PFSK-1 (cell line): ENCODE results near the gene PTGDS.

ENCODE experiments used
- POLR2AphosphoS5 ChIP-seq: IDR thresholded peaks from 2 replicates; pipeline ENCODE4 v1.6.1; 2012; ENCODE audit warnings: low read depth, mild to moderate bottlenecking, control low read depth, low read length, moderate library complexity
- SIN3A ChIP-seq: IDR thresholded peaks from 2 replicates; pipeline ENCODE4 v1.6.1; 2012; ENCODE audit warnings: mild to moderate bottlenecking, low read length, moderate library complexity, borderline replicate concordance; ENCODE audit not compliant: insufficient read depth
- TAF1 ChIP-seq: IDR thresholded peaks from 2 replicates; pipeline ENCODE4 v1.6.1; 2012; ENCODE audit warnings: low read length, control low read depth, borderline replicate concordance; ENCODE audit not compliant: insufficient read depth
- TF ChIP-seq, protein P1 (sequence below), 2 experiments: IDR thresholded peaks; 2 replicates each; pipeline versions ENCODE4 v1.6.1 to v1.8.0; 2011 to 2012; ENCODE audit warnings: low read depth in 2 of 2, low read length in 2 of 2, control low read depth in 1 of 2, inconsistent platforms in 1 of 2, mild to moderate bottlenecking in 1 of 2, moderate library complexity in 1 of 2; ENCODE audit not compliant: insufficient read depth in 1 of 2

GRCh38 chr9:137029058-137029936, 52.0 kb downstream of the PTGDS start:
- no peak for TF ChIP-seq SIN3A
- no peak for TF ChIP-seq POLR2AphosphoS5
- no peak for TF ChIP-seq TAF1
- TF ChIP-seq, protein P1, sequence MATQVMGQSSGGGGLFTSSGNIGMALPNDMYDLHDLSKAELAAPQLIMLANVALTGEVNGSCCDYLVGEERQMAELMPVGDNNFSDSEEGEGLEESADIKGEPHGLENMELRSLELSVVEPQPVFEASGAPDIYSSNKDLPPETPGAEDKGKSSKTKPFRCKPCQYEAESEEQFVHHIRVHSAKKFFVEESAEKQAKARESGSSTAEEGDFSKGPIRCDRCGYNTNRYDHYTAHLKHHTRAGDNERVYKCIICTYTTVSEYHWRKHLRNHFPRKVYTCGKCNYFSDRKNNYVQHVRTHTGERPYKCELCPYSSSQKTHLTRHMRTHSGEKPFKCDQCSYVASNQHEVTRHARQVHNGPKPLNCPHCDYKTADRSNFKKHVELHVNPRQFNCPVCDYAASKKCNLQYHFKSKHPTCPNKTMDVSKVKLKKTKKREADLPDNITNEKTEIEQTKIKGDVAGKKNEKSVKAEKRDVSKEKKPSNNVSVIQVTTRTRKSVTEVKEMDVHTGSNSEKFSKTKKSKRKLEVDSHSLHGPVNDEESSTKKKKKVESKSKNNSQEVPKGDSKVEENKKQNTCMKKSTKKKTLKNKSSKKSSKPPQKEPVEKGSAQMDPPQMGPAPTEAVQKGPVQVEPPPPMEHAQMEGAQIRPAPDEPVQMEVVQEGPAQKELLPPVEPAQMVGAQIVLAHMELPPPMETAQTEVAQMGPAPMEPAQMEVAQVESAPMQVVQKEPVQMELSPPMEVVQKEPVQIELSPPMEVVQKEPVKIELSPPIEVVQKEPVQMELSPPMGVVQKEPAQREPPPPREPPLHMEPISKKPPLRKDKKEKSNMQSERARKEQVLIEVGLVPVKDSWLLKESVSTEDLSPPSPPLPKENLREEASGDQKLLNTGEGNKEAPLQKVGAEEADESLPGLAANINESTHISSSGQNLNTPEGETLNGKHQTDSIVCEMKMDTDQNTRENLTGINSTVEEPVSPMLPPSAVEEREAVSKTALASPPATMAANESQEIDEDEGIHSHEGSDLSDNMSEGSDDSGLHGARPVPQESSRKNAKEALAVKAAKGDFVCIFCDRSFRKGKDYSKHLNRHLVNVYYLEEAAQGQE (IDR thresholded peaks at IDR 0.05; ENCODE audit: insufficient read depth in 1 of 2, low read depth in 2 of 2, low read length in 2 of 2) = no peak
